Skin epidermis (tissue), 12 donors: ENCODE measurements around the gene RADIL.

ENCODE experiments used
- H3K27ac ChIP-seq, 21 experiments: fragments of 200-600 bp; sonication (generic) in 11 of 21; one replicate each; pipeline ENCODE4 v1.5.0; 2020; ENCODE audit warnings: mild to moderate bottlenecking in 3 of 21, inconsistent platforms in 2 of 21, moderate library complexity in 2 of 21
- H3K4me3 ChIP-seq, 7 experiments: fragments of 200-600 bp; sonication (generic) in 2 of 7; one replicate each; pipeline ENCODE4 v1.5.0; 2020; ENCODE audit warnings: inconsistent platforms in 2 of 7, mild to moderate bottlenecking in 2 of 7, moderate library complexity in 1 of 7

Gene RADIL

GRCh38 chr7:4856336-4857057, 27.0 kb downstream of the RADIL start:
- H3K27ac ChIP-seq = no peak overlapping the region
- no peak overlapping the region for H3K4me3 ChIP-seq

- Histone ChIP-seq H3K27ac (no peak overlapping the region), H3K4me3 (no peak overlapping the region)
Observed at GRCh38 chr7:4854916-4855315, 28.6 kb downstream of the RADIL start.

GRCh38 chr7:4851459-4852422, 31.8 kb downstream of the RADIL start:
- H3K27ac ChIP-seq = no peak overlapping the region
- H3K4me3 ChIP-seq = no peak overlapping the region

- Histone ChIP-seq H3K4me3 (no peak overlapping the region), H3K27ac (no peak overlapping the region)
Observed at GRCh38 chr7:4850262-4850795, 33.2 kb downstream of the RADIL start.

GRCh38 chr7:4849390-4849789, 34.1 kb downstream of the RADIL start:
- no peak overlapping the region for H3K4me3 ChIP-seq
- H3K27ac ChIP-seq = no peak overlapping the region

- no peak overlapping the region for H3K4me3 ChIP-seq
- H3K27ac ChIP-seq = no peak overlapping the region
Observed at GRCh38 chr7:4845740-4846142, 37.8 kb downstream of the RADIL start.

- Histone ChIP-seq H3K27ac (no peak overlapping the region), H3K4me3 (no peak overlapping the region)
Observed at GRCh38 chr7:4842319-4843064, 41.0 kb downstream of the RADIL start.

GRCh38 chr7:4841836-4842235, 41.7 kb downstream of the RADIL start:
- Histone ChIP-seq H3K4me3 (no peak overlapping the region), H3K27ac (no peak overlapping the region)

- Histone ChIP-seq H3K4me3 (no peak overlapping the region), H3K27ac (no peak overlapping the region)
Observed at GRCh38 chr7:4841007-4841784, 42.3 kb downstream of the RADIL start.

GRCh38 chr7:4840079-4840501, 43.4 kb downstream of the RADIL start:
- H3K4me3 ChIP-seq = no peak overlapping the region
- no peak overlapping the region for H3K27ac ChIP-seq

- no peak overlapping the region for H3K4me3 ChIP-seq
- H3K27ac ChIP-seq = no peak overlapping the region
Observed at GRCh38 chr7:4838626-4839334, 44.7 kb downstream of the RADIL start.

- Histone ChIP-seq H3K27ac (no peak overlapping the region), H3K4me3 (no peak overlapping the region)
Observed at GRCh38 chr7:4837803-4838625, 45.5 kb downstream of the RADIL start.

GRCh38 chr7:4837041-4837802, 46.3 kb downstream of the RADIL start:
- Histone ChIP-seq H3K27ac (no peak overlapping the region), H3K4me3 (no peak overlapping the region)

- Histone ChIP-seq H3K27ac (no peak overlapping the region), H3K4me3 (no peak overlapping the region)
Observed at GRCh38 chr7:4836206-4836661, 47.3 kb downstream of the RADIL start.

- no peak overlapping the region for H3K4me3 ChIP-seq
- H3K27ac ChIP-seq = no peak overlapping the region
Observed at GRCh38 chr7:4835398-4836205, 47.9 kb downstream of the RADIL start.
